NCI-H82 treated with DMSO at 0.1 percent for 48 hours (cell line): ENCODE measurements around the gene GTF2IRD1.
"Not testable (repeated sequence)": the region's sequence is repeated elsewhere in the genome, so short reads cannot be mapped to it uniquely, and the experiment has no call there.

Source experiments
- DNase-seq: peaks from one replicate; lab custom pipeline; 2025; ENCODE audit not compliant: unreplicated experiment; lab: John Stamatoyannopoulos, UW

Gene GTF2IRD1

GRCh38 chr7:74625446-74625845 is 171.7 kb downstream of the GTF2IRD1 start:
- DNase-seq, result no peak

- DNase-seq, result peak; percentile 98
Measured at GRCh38 chr7:74627661-74628411, 174.1 kb downstream of the GTF2IRD1 start.

- no peak for DNase-seq
Measured at GRCh38 chr7:74632505-74632904, 178.8 kb downstream of the GTF2IRD1 start.

GRCh38 chr7:74633451-74633921 is 179.8 kb downstream of the GTF2IRD1 start:
- no peak for DNase-seq

- DNase-seq, result no peak
Measured at GRCh38 chr7:74637745-74638144, 184.0 kb downstream of the GTF2IRD1 start.

- not testable (repeated sequence) for DNase-seq
Measured at GRCh38 chr7:74650055-74650454, 196.3 kb downstream of the GTF2IRD1 start.

- DNase-seq, result not testable (repeated sequence)
Measured at GRCh38 chr7:74650493-74651132, 196.9 kb downstream of the GTF2IRD1 start.

GRCh38 chr7:74651133-74651504 is 197.4 kb downstream of the GTF2IRD1 start:
- not testable (repeated sequence) for DNase-seq
